ENCODE measurements around the gene GALM.

Gene GALM

GRCh38 chr2:38665854-38666555 lies at the start of gene GALM:
GALM (plus strand) TSS chr2:38666114; CDS start chr2:38666162, 48 bp downstream.
- peak within 1 kb of the TSS; percentile 73 for H3K4me3 Mint-ChIP-seq
- CTCF ChIA-PET = interaction anchor here (0.7 to 4.0 kb wide), 9 partner anchors 11 to 84 kb away, joined by 3 to 55 read pairs (median 4); partner anchors contain the start of gene HNRNPLL
- no peaks in the 10 kb centered on the region for H3K9me3 Mint-ChIP-seq
- H3K27ac Mint-ChIP-seq = peak within 1 kb of the TSS; percentile 91
- peak; percentile 72 for DNase-seq
- no peaks in the 10 kb centered on the region for H3K27me3 Mint-ChIP-seq
- H3K4me1 Mint-ChIP-seq = peaks cover 68% of the 10 kb centered on the region
- peaks cover 23% of the 10 kb centered on the region for H3K36me3 Mint-ChIP-seq

GRCh38 chr2:38617301-38617700 lies 48.6 kb upstream of the GALM start:
- no peaks in the 10 kb centered on the region for H3K36me3 Mint-ChIP-seq
- H3K4me1 Mint-ChIP-seq = peaks cover 1% of the 10 kb centered on the region
- no peak for DNase-seq
- CTCF ChIA-PET = interaction anchor here (0.8 kb wide), 2 partner anchors 8 to 36 kb away, joined by 3 read pairs; no protein-coding TSS in a partner anchor
- H3K9me3 Mint-ChIP-seq = no peaks in the 10 kb centered on the region
- H3K27me3 Mint-ChIP-seq = peaks cover 4% of the 10 kb centered on the region
- H3K27ac Mint-ChIP-seq = no peak overlapping the region
- no peak overlapping the region for H3K4me3 Mint-ChIP-seq

- Mint-ChIP-seq H3K27ac (no peak overlapping the region), H3K36me3 (no peaks in the 10 kb centered on the region), H3K4me1 (peaks cover 2% of the 10 kb centered on the region), H3K9me3 (no peaks in the 10 kb centered on the region), H3K27me3 (peaks cover 4% of the 10 kb centered on the region), H3K4me3 (no peak overlapping the region)
- no peak for DNase-seq
- CTCF ChIA-PET = interaction anchor here (1.1 kb wide), 1 partner anchor 40 kb away, joined by 3 read pairs; no protein-coding TSS in a partner anchor
Observed at GRCh38 chr2:38619458-38620164, 46.3 kb upstream of the GALM start.

GRCh38 chr2:38620282-38620977 lies 45.5 kb upstream of the GALM start:
- H3K36me3 Mint-ChIP-seq = no peaks in the 10 kb centered on the region
- no peaks in the 10 kb centered on the region for H3K9me3 Mint-ChIP-seq
- no peak overlapping the region for H3K27ac Mint-ChIP-seq
- no peak for DNase-seq
- peaks cover 6% of the 10 kb centered on the region for H3K4me1 Mint-ChIP-seq
- CTCF ChIA-PET = no interaction called here
- H3K4me3 Mint-ChIP-seq = no peak overlapping the region
- H3K27me3 Mint-ChIP-seq = peaks cover 4% of the 10 kb centered on the region

GRCh38 chr2:38621018-38621417 lies 44.9 kb upstream of the GALM start:
- Mint-ChIP-seq H3K27ac (no peak overlapping the region), H3K27me3 (peaks cover 4% of the 10 kb centered on the region), H3K36me3 (no peaks in the 10 kb centered on the region), H3K4me3 (no peak overlapping the region), H3K9me3 (no peaks in the 10 kb centered on the region), H3K4me1 (peaks cover 10% of the 10 kb centered on the region)
- CTCF ChIA-PET = no interaction called here
- DNase-seq = no peak

- peaks cover 4% of the 10 kb centered on the region for H3K27me3 Mint-ChIP-seq
- CTCF ChIA-PET = no interaction called here
- H3K4me1 Mint-ChIP-seq = peaks cover 21% of the 10 kb centered on the region
- no peak overlapping the region for H3K27ac Mint-ChIP-seq
- H3K9me3 Mint-ChIP-seq = no peaks in the 10 kb centered on the region
- no peak overlapping the region for H3K4me3 Mint-ChIP-seq
- DNase-seq = no peak
- H3K36me3 Mint-ChIP-seq = no peaks in the 10 kb centered on the region
Observed at GRCh38 chr2:38622210-38622609, 43.7 kb upstream of the GALM start.

GRCh38 chr2:38626326-38627035 lies 39.4 kb upstream of the GALM start:
- Mint-ChIP-seq H3K9me3 (peaks cover 2% of the 10 kb centered on the region), H3K4me3 (no peak overlapping the region), H3K4me1 (peaks cover 21% of the 10 kb centered on the region), H3K36me3 (no peaks in the 10 kb centered on the region), H3K27ac (no peak overlapping the region), H3K27me3 (no peaks in the 10 kb centered on the region)
- CTCF ChIA-PET = interaction anchor here (1.1 to 2.3 kb wide), 6 partner anchors 21 to 44 kb away, joined by 3 to 8 read pairs (median 4); partner anchors contain the start of gene GALM
- DNase-seq = peak; percentile 62

GRCh38 chr2:38627391-38627790 lies 38.5 kb upstream of the GALM start:
- no peak for DNase-seq
- Mint-ChIP-seq H3K4me1 (peaks cover 19% of the 10 kb centered on the region), H3K27me3 (no peaks in the 10 kb centered on the region), H3K27ac (no peak overlapping the region), H3K4me3 (no peak overlapping the region), H3K36me3 (no peaks in the 10 kb centered on the region), H3K9me3 (peaks cover 2% of the 10 kb centered on the region)
- CTCF ChIA-PET = interaction anchor here (1.1 to 2.3 kb wide), 3 partner anchors 22 to 45 kb away, joined by 3 to 8 read pairs (median 4); partner anchors contain the start of gene GALM

GRCh38 chr2:38629684-38630083 lies 36.2 kb upstream of the GALM start:
- Mint-ChIP-seq H3K27ac (no peak overlapping the region), H3K27me3 (no peaks in the 10 kb centered on the region)

GRCh38 chr2:38631976-38632375 lies 33.9 kb upstream of the GALM start:
- Mint-ChIP-seq H3K36me3 (peaks cover 3% of the 10 kb centered on the region), H3K9me3 (peaks cover 7% of the 10 kb centered on the region), H3K27me3 (no peaks in the 10 kb centered on the region), H3K27ac (no peak overlapping the region), H3K4me3 (no peak overlapping the region), H3K4me1 (peaks cover 28% of the 10 kb centered on the region)
- no peak for DNase-seq
- CTCF ChIA-PET = no interaction called here

More at GRCh38 chr2:38629684-38630083, 36.2 kb upstream of the GALM start:
- H3K4me1 Mint-ChIP-seq = peaks cover 30% of the 10 kb centered on the region
- CTCF ChIA-PET = no interaction called here
- DNase-seq = no peak
- no peak overlapping the region for H3K4me3 Mint-ChIP-seq
- H3K36me3 Mint-ChIP-seq = no peaks in the 10 kb centered on the region
- peaks cover 3% of the 10 kb centered on the region for H3K9me3 Mint-ChIP-seq

GRCh38 chr2:38632980-38633379 lies 32.9 kb upstream of the GALM start:
- Mint-ChIP-seq H3K27me3 (no peaks in the 10 kb centered on the region), H3K9me3 (peaks cover 7% of the 10 kb centered on the region), H3K36me3 (peaks cover 4% of the 10 kb centered on the region), H3K4me3 (no peak overlapping the region), H3K27ac (no peak overlapping the region), H3K4me1 (peaks cover 27% of the 10 kb centered on the region)
- DNase-seq = no peak
- CTCF ChIA-PET = no interaction called here

- H3K27me3 Mint-ChIP-seq = peaks cover 4% of the 10 kb centered on the region
- CTCF ChIA-PET = interaction anchor here (1.0 kb wide), 1 partner anchor 67 kb away, joined by 3 read pairs; no protein-coding TSS in a partner anchor
- no peak for DNase-seq
- no peak overlapping the region for H3K27ac Mint-ChIP-seq
- peaks cover 7% of the 10 kb centered on the region for H3K9me3 Mint-ChIP-seq
- peaks cover 29% of the 10 kb centered on the region for H3K4me1 Mint-ChIP-seq
- no peak overlapping the region for H3K4me3 Mint-ChIP-seq
- peaks cover 4% of the 10 kb centered on the region for H3K36me3 Mint-ChIP-seq
Observed at GRCh38 chr2:38633895-38634294, 32.0 kb upstream of the GALM start.

GRCh38 chr2:38634684-38635083 lies 31.2 kb upstream of the GALM start:
- H3K27me3 Mint-ChIP-seq = peaks cover 4% of the 10 kb centered on the region
- no peak overlapping the region for H3K4me3 Mint-ChIP-seq
- no peak overlapping the region for H3K27ac Mint-ChIP-seq
- H3K36me3 Mint-ChIP-seq = peaks cover 4% of the 10 kb centered on the region
- peaks cover 7% of the 10 kb centered on the region for H3K9me3 Mint-ChIP-seq
- H3K4me1 Mint-ChIP-seq = peaks cover 29% of the 10 kb centered on the region
- CTCF ChIA-PET = no interaction called here
- DNase-seq = no peak

GRCh38 chr2:38635139-38635538 lies 30.8 kb upstream of the GALM start:
- Mint-ChIP-seq H3K9me3 (peaks cover 5% of the 10 kb centered on the region), H3K27ac (no peak overlapping the region), H3K27me3 (peaks cover 4% of the 10 kb centered on the region), H3K4me3 (no peak overlapping the region), H3K36me3 (peaks cover 4% of the 10 kb centered on the region), H3K4me1 (peaks cover 29% of the 10 kb centered on the region)
- CTCF ChIA-PET = no interaction called here
- no peak for DNase-seq

All from activated naive CD4-positive, alpha-beta T cell treated with anti-CD3 and anti-CD28 coated beads, Interleukin-2, amount 10 ng/mL, durations not matched to agents 7 days and 5 days (primary cell).